Measurements from ENCODE around the gene AGBL4.

The AGBL4 gene

DNA sequence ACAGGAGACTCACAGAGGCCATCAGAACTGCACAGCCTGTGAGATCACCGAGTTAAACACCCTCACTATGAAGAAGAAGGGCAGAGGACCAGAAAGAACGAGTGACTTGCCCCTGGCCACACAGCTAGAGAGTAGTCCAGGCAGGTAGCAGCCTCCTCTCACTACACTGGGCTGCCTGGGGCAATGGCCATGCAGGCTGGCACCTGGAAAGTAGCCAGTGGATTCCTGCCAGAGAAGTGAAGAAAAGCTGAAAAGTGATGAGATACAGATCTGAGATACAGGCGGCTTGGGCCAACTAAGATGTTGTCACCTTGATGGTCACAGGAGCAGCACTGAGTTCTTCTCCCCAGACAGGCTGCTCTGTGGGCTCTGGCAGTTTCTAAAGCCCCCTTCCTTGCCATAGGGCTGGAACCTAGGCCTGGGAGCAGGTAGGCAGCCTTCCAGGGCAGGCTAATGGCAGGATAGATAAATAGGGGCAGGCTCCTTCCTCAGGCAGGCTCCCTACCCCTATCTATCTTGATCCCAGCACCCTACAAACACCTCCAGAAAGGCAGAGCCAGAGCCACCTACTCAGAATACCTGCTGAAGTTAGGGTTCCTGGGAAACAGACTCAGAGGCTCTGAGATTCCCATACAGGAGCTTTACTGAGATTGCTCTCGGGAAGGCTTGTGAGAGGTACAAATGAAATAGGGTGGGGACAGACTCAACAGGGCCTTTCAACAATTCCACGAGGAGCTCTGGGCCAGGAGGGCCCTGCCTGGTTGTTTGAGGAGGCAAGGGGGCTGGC lies 1353.3 kb downstream of the AGBL4 start:
- DNase-seq = no peak

DNA sequence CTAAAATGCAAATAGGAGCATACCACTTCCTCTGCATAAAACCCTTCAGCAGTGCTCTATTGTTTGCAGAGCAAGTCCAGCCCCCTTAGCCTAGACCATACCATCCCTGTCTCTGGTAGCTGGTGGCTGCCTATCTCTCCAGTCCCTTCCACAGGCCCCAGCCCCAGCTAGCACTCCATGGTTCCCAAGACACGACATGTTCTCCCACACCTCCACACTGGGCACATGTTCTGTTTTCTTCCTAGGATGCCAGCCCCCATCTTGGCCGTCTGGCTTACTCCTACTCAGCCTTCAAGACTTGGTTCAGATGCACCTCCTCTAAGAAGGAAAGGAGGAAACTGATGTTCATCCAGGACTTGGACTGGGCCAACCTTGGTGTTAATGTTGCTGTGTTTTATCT lies 1355.4 kb downstream of the AGBL4 start:
- no peak for DNase-seq

DNA sequence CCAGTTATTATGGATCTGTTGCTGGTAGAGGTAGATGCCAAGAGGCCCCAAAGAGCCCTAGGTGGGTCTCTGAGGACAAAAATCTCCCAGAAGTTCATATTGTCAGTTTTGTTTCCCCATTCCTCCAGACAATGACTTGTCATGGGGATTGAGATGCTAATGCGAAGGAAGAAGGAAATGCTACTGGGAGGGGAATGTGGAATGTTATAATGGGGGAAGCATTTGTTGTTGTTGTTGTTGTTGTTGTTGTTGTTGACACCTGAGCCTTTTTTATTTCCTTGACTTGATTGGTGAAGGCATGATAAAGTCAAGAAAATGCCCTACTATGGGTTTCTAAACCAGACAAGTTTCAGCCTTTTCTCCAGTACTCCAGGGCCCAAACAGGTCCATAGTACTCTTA lies 1356.0 kb downstream of the AGBL4 start:
- no peak for DNase-seq

DNA sequence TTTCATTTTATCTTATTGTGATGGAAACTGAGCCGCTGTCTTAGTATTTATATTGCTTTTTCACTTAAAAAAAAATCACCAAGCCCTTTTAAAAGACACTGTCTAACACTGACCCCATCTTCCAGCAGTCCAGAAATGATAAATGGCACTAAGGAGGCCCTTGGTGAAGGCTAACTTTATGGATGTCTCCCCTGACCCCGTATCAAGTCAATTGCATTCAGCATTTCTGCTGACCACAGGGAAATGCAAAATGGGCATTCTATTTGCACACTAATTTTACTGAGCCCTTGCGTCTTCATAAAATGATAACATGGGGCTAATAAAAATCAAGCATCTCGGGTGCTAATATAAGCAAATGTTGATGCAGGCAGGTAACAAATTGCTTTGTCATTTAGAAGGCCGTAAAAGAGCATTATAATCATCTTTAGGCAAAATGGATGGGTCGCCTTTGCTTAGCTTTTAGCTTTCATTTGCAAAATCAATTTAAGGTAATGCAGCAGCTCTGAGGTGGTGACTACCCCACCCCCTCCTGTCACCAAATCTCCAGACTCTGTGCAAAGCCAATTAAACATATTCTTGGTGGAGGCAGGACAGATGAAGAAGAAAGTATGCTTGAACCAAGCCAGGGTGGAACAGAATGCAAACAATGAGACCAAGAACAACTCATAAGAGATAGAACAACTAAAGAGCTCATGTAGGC lies 1357.9 kb downstream of the AGBL4 start:
- no peak for DNase-seq

DNA sequence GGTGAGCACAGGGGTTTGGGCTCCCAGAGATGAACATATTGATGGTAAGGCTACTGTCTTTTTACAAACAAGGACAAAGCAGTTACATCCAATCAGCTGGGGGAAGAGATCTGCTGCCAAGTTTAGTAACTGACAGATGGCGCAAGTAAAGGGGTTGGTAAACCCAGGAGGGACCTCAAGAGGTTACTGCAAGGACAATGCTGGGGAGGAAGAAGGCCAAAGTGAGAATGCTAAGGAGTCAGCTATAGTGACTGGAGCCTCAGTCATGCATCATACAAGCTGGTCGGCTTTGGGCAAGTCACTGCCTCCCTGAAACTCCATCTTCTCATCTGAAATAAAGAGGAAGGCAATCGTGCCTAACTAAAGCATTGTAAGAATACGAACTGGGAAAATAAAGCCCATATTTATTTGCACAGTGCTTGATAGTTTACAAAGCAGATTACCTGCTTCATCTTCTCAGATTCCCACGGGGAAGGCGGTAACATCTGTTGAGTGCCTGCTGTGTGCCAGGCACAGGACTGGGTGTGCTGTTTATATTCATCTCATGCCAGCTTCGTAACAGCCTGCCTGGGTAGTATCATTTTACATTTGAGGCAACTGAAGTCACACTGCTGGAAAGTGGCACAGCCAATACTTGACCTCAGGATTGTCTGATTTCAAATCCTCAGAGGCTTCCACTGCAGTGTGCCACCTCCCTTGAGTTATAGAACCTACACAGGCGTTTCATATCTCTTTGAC lies 1361.9 kb downstream of the AGBL4 start:
- DNase-seq = no peak

DNA sequence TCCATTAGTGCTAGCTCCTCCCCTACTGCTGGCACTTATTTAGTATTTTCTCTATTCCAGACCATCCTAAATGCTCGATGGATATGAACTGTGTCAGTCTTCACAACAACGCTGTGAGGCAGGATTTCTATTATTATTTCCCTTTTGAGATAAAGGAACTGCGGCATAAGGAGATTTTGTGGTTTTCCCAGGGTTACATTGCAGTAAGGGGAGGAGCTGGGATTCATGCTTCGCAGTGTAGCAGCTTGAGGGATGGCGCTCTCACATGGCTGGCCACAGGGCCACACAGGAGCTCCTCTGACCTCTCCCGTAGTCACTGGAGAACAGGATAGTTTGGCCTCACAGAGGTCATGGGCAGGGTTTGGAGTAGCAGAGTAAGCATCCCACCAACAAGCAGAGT lies 1364.0 kb downstream of the AGBL4 start:
- DNase-seq = no peak

DNA sequence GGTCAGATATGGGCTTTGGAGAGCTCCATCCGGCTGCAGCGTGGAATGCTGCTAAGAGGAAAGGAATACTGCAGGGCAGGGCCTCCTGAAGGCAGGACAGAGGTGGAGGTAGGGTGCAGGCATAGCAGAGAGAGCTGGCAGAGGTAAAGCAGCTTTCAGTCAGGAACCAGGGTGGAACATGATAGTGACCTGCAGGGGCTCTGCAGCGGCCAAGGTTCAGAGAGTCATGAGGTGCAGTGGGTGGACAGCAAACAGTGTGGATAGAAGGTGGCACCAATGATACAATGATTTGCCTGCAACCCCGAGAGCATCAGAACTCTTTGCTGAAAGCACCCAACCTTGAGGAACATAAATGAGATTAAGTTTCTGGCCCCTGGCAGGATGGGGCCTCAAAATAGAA lies 1366.3 kb downstream of the AGBL4 start:
- no peak for DNase-seq

DNA sequence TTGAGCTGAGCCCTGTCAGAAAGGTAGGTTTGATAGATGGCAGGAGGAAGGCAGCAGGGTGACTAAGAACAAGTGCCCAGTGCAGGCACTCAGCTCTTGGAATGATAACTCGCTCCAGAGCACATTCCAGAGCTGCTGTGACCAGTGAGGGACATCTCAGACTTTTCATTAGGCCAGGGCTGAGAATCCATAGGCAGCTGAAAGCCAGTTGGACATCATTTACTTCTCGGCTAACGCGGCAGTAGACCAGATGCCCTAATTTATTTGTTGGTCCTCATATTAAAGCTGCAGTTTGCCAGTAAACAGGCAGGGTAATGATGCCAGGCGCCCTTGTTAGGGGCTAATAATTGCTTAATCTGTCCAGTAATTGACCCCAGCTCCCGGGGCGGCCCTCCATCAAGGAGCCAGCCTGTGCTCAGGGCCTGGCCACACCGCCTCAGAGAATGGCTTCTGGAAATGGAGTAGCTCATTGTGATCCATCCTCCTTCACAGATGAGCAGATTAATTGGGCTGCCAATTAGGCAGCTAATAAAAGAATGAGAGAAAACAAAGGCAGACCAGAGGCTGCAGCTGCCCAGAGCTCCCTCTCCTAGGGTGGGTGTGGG lies 1369.0 kb downstream of the AGBL4 start:
- DNase-seq = no peak

DNA sequence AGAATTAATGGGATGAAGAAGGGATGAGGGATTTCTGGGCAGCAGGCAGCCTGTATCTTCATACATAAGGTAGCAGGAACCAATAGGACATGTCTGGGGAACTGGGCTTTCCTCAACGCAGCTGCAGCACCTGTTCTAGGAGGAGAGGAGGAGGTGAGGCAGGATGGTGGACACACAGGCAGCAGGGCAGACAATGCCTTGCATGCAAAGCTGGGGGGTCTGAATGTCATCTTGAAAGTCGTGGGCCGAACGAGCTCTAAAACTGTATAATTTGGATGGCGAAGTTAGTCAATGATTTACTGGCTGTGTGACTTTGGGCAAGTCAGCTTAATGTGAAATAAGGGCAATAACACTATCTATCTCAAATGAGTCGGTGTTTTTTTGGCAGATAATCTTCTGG lies 1371.4 kb downstream of the AGBL4 start:
- no peak for DNase-seq

DNA sequence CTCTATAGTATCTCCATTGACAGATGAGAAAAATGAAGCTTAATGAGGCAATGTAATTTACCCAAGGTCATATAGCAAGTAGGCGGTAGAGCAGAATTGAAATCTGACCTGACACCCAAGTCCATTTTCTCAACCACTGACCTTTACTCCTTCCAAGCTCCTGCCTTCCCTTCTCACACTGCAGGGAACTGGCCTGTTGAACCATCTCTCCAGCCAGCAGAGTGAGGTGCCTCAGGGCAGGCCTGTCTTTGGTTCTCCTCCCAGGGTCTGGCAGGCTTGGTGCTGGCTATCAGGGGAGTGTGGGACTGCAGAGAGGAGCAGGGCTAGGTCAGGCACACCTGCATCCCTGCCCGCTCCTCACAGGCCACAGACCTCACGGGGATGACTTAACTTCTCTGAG lies 1373.9 kb downstream of the AGBL4 start:
- no peak for DNase-seq

DNA sequence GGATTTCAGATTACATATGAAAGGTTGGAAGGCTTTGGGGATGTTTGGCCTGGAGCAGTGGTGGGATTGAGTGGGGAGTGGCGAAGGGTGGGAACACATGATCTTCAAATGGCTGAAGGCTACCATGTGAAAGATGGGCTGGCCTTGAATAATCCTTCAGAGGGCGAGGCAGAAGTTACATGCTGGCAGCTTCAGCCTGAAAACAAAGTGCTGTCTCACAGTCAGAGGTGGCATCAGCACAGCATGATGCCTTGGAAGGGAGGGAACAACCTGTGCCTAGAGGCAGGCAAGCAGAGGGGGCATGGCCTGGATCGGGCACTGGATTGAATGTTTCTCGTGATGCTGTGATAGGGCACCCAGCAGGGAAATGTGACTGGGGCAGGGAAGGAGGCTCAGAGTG lies 1377.9 kb downstream of the AGBL4 start:
- DNase-seq = no peak

DNA sequence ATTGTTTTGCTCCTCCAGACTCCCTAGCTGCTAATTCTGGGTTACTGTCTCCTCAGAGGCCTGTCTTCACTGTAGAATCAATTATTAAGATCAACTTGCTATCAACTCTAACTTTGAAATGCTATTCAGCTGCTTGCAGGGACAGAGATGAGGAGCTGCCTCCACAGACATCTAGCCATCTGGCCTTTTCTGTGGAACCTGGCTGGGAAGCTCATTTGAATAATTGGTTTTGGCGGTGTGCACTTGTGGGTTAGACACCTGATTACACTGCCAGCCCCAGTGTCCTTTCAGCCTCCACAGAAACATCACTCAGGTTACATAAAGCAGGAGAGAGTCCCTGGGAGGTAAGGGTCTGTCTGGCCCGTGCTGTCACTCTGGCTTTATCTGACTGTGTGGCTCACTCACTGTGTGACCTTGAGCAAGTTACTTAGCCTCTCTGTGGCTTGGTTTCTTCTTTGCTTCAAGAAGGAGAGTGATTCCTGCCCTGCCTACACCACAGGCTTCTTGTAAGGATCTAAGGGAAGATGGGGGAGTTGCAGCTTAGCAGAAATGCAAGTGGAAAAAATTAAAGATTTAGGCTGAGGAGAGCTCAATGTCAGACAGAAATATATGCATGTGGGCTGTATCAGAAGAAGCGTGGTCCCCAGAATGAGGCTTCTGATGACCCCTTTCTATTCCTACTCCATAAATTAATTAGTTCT lies 1378.7 kb downstream of the AGBL4 start:
- DNase-seq = no peak

DNA sequence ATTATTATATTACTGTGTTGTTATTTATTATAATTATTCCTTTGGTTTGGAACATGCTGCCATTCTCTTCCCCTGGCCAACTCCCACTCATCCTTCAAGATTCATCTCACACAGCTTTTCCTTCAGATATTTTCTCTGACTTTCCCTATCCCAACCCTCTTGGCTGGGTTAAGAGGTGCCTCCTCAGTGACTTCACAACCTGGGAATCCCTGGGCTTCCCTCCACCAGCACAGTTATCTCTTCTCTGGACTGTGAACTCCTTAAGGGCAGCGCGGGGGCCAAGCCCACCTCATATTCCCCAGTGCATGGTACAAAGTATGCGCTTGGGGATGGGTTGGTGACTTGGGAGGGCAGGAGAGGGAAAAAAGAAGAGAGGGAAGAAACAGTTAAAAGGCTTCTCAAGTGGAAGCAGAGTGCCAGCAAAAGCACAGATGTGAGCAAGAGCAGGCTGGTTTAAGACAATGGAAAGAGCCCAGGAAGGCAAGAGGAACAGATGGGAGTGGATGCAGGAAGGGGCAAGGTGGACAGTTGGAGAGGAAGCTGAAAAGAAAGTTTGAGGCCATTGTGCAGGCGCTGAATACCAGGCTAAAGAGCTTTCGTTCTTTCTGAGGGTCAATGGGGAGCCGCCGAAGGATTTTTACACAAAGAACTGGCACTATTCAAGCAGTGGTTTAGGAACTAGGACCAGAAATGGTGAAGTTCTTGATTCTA lies 1379.4 kb downstream of the AGBL4 start:
- no peak for DNase-seq

DNA sequence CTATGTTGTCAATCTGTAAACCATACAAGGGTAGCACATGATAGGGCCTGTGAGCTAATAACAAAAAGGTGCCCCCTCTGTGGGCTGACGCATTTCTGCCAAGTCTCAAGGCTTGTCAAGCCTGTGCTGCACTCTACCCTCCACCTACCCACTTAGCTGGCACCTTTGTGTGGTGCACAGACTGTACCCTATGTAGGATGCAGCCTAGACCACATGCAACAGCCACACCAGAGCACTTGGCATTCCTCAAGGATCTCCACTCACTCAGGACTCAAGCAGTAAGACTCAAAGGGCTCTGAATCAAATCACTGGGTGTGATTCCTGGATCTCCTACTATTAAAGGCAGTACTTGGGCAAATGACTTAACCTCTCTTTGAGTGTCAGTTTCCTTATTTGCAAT lies 1380.6 kb downstream of the AGBL4 start:
- no peak for DNase-seq

DNA sequence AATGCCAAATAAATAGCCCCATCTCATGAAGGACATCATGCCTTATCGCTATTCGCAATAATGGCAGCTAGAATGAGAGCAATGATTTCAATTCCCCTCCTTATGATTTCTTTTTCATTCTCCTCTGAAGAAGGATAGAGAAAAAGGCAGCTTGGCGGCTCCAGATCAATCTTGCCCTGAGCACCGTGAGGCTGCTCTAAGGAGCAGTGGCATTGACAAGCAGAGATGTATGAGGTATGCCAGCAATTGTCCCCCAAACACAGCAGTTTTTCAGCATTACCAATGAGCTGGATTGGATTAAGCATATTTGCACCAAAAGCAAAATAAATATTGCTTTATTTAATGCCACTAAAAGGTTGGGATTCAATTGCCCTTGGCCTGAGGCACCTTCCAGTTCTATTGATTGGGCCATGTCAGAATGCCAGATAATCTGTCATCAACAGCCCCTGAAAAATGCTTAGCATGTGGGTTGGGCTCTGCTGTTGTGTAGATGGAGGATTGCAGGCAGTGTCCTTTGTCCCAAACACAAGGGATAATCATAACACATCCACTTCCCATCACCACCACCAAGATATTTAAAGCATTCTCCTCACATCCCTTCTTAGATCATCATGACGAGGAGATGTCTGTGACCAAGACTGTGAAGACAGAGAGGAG lies 1382.8 kb downstream of the AGBL4 start:
- DNase-seq = no peak

DNA sequence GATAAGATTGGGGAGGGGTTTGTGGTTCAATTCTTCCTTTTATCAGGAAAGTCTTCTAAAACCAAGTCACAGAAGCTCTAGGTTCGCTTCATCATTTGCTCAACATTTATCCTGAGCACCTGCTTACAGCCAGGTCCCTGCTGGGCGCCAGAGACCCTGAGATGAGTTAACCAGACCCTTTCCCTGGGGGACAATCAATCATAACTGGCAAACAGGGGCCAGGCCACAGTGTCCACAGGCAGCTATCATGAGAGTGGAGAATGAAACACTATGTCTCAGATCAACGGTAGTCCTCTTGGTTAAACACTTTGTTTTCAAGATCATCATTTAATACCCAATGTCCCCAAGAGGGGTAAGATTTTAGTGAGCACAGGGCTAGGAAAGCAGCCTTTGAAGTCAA lies 1393.9 kb downstream of the AGBL4 start:
- no peak for DNase-seq

DNA sequence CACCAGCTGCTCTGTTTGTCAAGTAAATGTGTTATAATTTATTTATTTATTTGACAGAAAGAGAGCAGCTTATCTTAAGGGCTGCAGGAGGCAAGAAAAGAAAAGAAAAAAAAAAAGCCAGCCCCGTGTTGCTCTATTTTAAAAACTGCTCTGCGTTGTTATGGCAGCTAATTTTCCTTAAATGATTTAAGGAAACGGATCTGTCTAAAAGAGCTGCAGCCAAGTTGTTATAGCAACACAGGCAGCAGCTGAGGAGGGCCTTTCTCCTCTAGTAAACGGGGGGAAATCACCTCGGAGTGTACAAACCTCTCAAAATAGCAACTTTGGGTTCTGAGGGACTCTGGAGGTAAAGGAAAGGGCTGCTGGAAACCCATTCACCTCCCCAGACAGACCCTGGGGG lies 1396.3 kb downstream of the AGBL4 start:
- DNase-seq = no peak

DNA sequence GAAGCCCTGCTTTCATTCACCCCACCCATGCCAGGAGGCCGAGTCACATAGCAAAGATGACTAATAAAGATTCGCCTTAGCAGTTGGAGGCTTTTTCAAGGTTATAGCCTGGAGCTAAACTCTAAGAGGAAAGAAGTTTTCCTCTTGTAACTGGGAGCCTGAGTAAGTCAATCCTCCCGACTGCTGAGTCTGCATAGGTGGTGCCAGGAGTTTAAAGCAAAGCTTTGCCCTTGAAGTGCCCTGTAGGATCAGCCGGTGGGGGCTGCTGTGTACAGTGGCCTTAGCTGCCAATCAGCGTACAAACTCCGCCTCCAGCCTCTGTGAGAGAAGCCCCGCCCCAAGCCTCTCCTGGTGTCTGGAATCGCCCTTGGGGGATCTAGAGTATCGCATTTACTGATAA lies 1404.2 kb downstream of the AGBL4 start:
- no peak for DNase-seq

DNA sequence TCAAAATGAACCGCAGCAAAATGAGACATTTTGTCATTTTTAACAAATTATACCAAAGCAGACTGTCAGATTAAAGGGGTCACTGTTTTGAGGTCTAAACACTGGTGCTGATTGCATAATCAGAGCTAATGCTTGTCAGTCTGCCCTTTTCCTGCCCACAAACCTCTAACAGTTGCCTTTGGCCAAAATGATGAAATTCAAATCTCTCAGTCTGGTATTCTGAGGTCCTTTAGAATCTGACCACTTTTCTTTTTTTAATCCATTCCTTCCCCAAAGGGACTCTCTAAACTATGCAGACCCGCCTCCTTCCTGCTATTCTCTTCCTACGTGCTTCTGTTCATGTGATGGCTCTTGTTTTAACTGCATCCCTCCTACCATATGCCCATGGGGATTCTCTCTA lies 1406.5 kb downstream of the AGBL4 start:
- no peak for DNase-seq

DNA sequence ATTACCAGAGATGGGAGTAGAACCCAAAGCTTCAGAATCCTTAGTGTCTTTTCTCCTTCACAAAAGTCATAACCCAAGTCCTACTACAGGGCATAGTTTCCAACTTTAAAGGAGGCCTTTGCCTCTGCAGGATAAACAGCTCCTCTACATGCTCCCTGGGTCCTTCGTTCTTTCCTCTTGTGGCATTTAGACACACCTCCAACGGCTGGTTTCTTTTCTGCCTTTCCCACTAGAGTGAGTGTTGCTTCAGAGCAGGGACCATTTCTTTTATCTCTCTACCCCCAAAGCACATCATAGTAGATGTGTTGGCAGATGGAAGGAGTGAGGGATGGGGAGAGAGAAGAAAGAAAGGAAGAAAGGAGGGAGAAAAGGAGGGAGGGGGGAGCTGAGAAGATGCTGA lies 1407.0 kb downstream of the AGBL4 start:
- DNase-seq = no peak

DNA sequence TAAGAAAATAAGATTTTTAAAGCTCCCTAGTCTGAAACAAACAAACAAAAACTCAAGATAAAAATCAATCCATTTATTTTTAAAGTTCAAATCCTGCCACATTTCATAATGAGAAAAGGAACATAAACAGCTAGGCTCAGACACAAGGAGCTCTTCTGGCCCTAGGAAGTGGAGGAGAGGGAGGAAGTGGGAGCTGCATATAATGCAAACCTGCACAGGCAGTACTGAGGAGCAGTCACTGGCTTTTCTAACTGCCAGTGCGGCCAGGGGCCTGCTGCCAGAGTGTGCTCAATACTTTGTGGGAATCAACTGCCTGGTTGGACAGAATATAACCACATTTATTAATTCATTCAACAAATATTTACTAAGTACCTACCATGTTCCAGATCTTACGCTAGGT lies 1411.9 kb downstream of the AGBL4 start:
- DNase-seq = no peak

All from activated CD4-positive, alpha-beta T cell treated with anti-CD3 and anti-CD28 coated beads for 4 hours (primary cell).